ENCODE results near the gene LGALS12.
"Not testable (repeated sequence)": the region's sequence is repeated elsewhere in the genome, so short reads cannot be mapped to it uniquely, and the experiment has no call there.

LGALS12 gene

GRCh38 chr11:63532799-63533475, 27.1 kb downstream of the LGALS12 start:
- DNase-seq (ENCODE audit: low spot score) = no peak

- no peak for DNase-seq (ENCODE audit: low spot score)
These were observed 28.2 kb downstream of the LGALS12 start for GRCh38 chr11:63534076-63534475.

GRCh38 chr11:63534895-63535461, 29.1 kb downstream of the LGALS12 start:
- no peak for DNase-seq (ENCODE audit: low spot score)

GRCh38 chr11:63535734-63536133, 29.9 kb downstream of the LGALS12 start:
- no peak for DNase-seq (ENCODE audit: low spot score)

DNA sequence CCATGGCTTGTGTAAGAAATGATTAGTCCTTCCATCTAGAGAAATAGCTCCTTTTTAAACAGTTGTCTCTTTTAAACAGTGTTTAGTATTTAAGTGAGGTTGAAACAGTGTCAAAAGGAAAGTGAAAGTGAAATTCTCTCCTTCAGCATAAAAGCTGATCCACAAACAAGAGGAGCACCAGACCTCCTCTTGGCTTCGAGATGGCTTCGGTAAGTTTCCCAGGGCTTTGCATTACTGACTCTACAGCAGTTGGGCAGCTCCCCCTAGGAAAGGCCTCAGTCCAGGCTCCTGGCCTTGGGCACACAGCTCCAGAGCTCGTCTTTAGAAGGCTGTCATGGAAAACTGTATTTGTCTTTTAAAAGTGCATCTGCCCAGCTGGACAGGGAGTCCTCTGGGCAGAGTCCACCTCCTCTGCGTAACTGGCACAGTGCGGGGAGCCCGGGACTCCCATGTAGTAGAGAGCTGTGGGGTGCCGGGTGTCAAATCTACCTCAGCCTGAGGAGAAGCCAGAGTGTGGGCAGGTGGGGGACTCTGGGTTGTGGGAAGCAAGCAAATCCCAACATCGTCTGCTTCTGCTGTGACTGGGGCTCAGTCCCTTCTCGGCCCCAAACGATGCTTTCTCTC, 30.9 kb downstream of the LGALS12 start, which contains the start of gene PLAAT4:
Gene PLAAT4 (plus strand): TSS at position 140 of the 624 bp plus-strand sequence. CDS start 61 bp downstream, at position 201.
- no peak for DNase-seq (ENCODE audit: low spot score)

DNA sequence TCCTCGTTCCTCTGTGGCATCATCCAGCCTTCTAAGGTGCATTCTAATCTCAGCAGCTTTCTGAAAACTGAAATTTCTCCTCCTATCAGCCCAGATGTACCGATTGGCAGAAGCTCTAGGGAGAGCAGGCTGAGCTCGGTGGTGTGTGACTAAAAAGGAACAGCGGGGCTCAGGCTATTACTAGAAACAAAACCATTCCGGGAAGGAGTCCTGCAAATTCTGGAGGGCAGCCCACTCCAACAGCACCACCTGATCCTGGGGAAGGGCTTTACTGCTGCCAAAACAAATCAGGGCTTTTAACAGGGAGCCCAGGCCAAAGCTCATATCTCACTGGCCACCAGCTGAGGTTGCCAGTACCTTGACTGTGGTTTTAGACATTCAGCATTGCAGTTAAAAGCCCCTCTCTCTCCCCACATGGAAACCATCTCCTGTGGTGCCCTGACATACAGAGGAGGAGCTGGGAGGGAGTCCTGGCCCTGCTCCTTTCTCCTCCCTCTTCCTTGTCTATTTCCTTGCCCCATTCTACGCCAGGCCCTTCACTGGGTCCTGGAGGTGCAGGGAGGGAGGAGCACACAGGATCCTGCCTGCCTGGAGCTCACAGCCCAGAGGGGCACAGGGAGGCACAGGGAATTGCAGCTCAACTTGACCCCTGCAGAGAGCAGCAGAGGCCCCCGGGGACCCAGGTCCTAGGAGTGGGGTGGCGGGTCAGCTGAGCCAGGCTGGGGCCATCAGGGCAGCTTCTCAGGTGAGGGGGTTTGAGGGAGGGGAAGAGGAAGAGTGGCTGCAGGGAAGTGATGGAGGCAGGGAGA, 31.6 kb downstream of the LGALS12 start:
- no peak for DNase-seq (ENCODE audit: low spot score)

DNA sequence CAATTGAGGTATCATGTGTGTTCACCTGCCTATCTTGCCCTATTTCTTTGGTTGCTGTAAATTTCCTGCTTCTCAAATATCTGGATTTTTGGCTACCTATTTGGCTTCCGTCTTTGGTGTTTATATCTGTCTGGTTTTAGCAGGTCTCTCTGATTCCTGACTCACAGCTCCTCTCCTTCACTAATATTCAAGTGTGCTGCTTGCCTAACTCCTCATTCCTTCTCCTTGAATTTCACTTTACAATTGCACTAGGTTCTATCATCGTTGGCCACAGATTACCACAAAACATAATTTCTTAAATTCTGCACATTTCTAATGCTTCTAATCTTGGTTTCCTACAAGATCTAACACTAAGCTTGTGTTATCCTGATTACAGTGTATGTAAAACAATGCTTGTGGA, 36.6 kb downstream of the LGALS12 start:
- not testable (repeated sequence) for DNase-seq (ENCODE audit: low spot score)

DNA sequence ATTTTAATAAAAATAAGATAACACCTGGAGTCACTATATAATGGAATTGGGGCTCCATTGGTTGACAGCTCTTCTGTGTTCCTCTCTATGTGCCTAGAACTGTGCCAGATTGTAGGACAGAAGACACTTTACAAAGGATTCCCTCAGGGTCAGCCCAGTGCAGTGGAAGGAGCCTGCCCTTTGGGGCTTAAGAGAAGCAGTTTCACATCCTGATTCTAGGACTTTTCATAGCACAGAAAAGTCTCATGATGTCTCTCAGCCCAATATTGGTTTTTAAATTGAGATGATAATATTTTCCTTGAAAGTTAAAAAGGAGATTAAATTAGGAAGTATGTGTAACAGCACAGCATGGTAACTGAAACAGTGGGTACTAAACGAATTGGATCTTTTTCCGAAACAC, 37.8 kb downstream of the LGALS12 start:
- DNase-seq (ENCODE audit: low spot score) = no peak

DNA sequence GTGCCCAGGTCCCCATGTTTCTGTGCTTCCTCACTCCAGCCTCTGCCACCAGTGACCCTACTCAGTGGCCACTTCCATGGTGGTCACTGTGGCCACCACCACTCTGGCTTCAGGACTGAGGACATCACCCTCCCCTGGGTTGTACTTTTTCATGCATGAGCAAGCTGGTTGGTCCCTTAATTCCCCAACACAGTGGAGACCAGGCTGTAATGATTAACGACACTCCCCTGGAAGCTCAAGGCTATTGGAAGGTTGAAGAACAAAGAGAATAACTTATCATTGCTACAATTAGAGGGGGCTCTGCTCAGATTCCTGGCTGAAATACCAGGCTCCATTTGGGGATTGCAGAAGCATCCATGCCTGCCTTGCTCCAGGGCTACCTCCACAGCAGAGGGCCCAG, 41.2 kb downstream of the LGALS12 start:
- DNase-seq (ENCODE audit: low spot score) = no peak

- DNase-seq (ENCODE audit: low spot score) = no peak
These were observed 42.3 kb downstream of the LGALS12 start for GRCh38 chr11:63548178-63548577.

- DNase-seq (ENCODE audit: low spot score) = no peak
These were observed 43.5 kb downstream of the LGALS12 start for GRCh38 chr11:63549411-63549810.

DNA sequence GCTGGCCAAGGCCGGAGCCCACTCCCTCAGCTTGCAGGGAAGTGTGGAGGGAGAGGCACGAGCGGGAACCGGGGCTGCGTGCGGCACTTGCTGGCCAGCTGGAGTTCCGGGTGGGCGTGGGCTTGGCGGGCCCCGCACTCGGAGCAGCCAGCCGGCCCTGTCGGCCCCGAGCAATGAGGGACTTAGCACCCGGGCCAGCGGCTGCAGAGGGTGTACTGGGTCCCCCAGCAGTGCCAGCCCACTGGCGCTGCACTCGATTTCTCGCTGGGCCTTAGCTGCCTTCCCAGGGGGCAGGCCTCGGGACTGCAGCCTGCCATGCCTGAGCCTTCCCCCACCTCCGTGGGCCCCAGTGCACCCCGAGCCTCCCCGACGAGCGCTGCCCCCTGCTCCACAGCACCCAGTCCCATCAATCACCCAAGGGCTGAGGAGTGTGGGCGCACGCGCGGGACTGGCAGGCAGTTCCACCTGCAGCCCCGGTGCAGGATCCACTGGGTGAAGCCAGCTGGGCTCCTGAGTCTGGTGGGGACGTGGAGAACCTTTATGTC, 44.3 kb downstream of the LGALS12 start:
- not testable (repeated sequence) for DNase-seq (ENCODE audit: low spot score)

GRCh38 chr11:63551091-63551888, 45.4 kb downstream of the LGALS12 start:
- DNase-seq (ENCODE audit: low spot score) = no peak

- no peak for DNase-seq (ENCODE audit: low spot score)
These were observed 46.0 kb downstream of the LGALS12 start for GRCh38 chr11:63551889-63552266.

DNA sequence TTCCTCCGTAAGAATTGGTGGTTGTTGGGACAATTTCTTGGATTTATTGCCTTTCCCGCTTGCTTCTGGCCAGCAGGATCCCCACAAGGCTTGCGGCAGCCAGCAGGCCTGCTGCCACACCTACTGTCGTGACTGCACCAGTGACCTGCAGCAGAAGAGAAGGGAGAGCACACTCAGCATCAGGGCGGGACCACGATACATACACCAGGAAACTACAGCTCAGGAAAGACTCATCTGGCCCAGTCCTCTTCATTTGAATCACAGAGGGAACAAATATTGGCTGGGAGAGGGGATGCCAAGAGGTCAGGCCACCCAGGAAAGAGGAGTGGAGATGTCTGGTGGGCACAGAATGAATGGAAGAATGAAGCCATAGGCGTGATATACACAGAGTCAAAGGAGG, 47.0 kb downstream of the LGALS12 start:
- DNase-seq (ENCODE audit: low spot score) = no peak

GRCh38 chr11:63553759-63554158, 47.9 kb downstream of the LGALS12 start:
- DNase-seq (ENCODE audit: low spot score) = no peak

- no peak for DNase-seq (ENCODE audit: low spot score)
These were observed 49.0 kb downstream of the LGALS12 start for GRCh38 chr11:63554877-63555223.

DNA sequence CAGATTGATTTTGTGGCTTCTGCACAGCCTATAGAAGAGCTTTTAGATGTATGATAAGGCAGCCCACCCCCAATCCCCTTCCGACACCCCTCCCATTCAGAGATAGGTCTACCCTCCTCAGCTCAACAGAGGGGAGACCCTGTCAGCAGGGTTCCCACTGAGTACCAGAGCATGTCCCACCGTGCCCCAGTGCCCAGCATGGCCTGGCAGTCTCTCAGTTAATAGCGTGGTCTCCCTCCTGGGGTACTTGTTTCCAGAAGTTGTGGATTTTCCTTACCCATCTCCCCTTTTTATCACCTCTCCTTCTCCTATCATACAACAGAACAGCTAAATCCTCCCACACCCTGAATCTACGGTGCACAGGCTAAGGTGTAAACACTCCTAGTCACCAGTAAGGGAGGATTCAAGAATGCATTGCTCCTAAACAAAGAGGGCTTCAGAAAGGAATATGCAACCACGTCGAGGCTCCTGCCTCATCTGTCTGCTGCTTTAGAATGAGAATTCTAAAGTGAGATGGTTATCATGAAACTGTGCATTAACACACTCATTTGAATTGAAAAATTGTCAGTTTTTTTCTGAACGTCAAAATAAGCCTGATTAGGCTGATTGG, 50.6 kb downstream of the LGALS12 start:
- no peak for DNase-seq (ENCODE audit: low spot score)

GRCh38 chr11:63557570-63557969, 51.7 kb downstream of the LGALS12 start:
- no peak for DNase-seq (ENCODE audit: low spot score)

DNA sequence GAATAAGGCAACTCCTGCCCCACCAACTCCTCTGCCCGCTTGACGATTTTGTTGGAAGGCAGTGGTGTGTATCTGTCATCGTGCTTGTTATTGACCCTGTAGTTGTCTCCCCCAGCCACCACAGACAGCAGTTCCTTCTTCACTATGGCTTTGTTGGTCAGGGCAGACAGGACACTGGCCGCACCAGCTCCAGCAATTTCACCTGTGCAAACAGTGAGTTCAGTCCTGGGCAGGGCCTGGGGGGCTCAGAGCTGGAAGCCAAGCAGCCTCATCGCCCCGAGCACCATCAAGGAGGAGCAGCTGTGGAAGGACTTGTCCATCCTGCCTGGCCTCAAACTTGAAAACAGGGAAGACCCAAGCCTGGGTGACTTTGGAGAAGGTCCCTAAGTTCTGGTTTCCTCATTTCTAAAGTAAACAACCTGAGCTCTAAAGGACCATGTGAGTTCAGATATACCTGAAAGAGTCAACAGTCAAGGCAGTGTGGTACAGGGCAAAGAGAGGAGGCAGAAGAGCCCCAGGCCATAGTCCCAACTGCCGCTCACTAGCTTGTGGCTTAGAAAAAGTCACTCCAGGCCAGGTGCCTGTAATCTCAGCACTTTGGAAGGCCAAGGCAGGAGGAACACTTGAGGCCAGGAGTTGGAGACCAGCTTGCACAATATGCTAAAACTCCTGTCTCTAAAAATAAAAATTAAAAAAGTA, 52.7 kb downstream of the LGALS12 start:
- no peak for DNase-seq (ENCODE audit: low spot score)
